ENCODE measurements around the gene USP2.

Gene USP2

GRCh38 chr11:119377112-119377901 lies 4.2 kb downstream of the USP2 start:
- DNase-seq (ENCODE audit: low read depth in 2 of 3, low spot score in 1 of 3): no peak

GRCh38 chr11:119376197-119376847 lies 5.2 kb downstream of the USP2 start:
- no peak for DNase-seq (ENCODE audit: low read depth in 2 of 3, low spot score in 1 of 3)

- no peak for DNase-seq (ENCODE audit: low read depth in 2 of 3, low spot score in 1 of 3)
These were observed 5.9 kb downstream of the USP2 start for GRCh38 chr11:119375337-119376196.

GRCh38 chr11:119374632-119375336 lies 6.7 kb downstream of the USP2 start:
- no peak for DNase-seq (ENCODE audit: low read depth in 2 of 3, low spot score in 1 of 3)

- DNase-seq (ENCODE audit: low read depth in 2 of 3, low spot score in 1 of 3): peak in 2 of 3 donors; percentile 28 to 40
These were observed 7.4 kb downstream of the USP2 start for GRCh38 chr11:119373921-119374631.

- no peak for DNase-seq (ENCODE audit: low read depth in 2 of 3, low spot score in 1 of 3)
These were observed 8.2 kb downstream of the USP2 start for GRCh38 chr11:119373059-119373920.

GRCh38 chr11:119372260-119373058 lies 9.0 kb downstream of the USP2 start:
- no peak for DNase-seq (ENCODE audit: low read depth in 2 of 3, low spot score in 1 of 3)

- no peak for DNase-seq (ENCODE audit: low read depth in 2 of 3, low spot score in 1 of 3)
These were observed 9.7 kb downstream of the USP2 start for GRCh38 chr11:119371778-119372182.

GRCh38 chr11:119371067-119371601 lies 10.4 kb downstream of the USP2 start:
- DNase-seq (ENCODE audit: low read depth in 2 of 3, low spot score in 1 of 3): no peak

- DNase-seq (ENCODE audit: low read depth in 2 of 3, low spot score in 1 of 3): no peak
These were observed 10.9 kb downstream of the USP2 start for GRCh38 chr11:119370486-119371046.

GRCh38 chr11:119369132-119369925 lies 12.2 kb downstream of the USP2 start:
- no peak for DNase-seq (ENCODE audit: low read depth in 2 of 3, low spot score in 1 of 3)

GRCh38 chr11:119368121-119369034 lies 13.1 kb downstream of the USP2 start:
- no peak for DNase-seq (ENCODE audit: low read depth in 2 of 3, low spot score in 1 of 3)

GRCh38 chr11:119367661-119368120 lies 13.8 kb downstream of the USP2 start:
- DNase-seq (ENCODE audit: low read depth in 2 of 3, low spot score in 1 of 3): no peak

GRCh38 chr11:119366690-119367620 lies 14.5 kb downstream of the USP2 start:
- DNase-seq (ENCODE audit: low read depth in 2 of 3, low spot score in 1 of 3): no peak

GRCh38 chr11:119365071-119365591 lies 16.4 kb downstream of the USP2 start:
- no peak for DNase-seq (ENCODE audit: low read depth in 2 of 3, low spot score in 1 of 3)
